T-helper 2 cell treated with Interferon-gamma antibody and Interleukin-4, amounts not matched to agents 5 μg/mL and 100 μg/mL, for 36 hours (primary cell): Measurements from ENCODE around the gene CES4A.

Experiments
- DNase-seq: peaks from one replicate; pipeline ENCODE4 v3.0.0; 2021; ENCODE audit warnings: low spot score
- H3K27ac Mint-ChIP-seq: one replicate; pipeline ENCODE4 v1.8.0; 2021; ENCODE audit warnings: mild to moderate bottlenecking, mixed read lengths
- H3K27me3 Mint-ChIP-seq: one replicate; pipeline ENCODE4 v1.8.0; 2021; ENCODE audit warnings: low read depth, mixed read lengths
- H3K36me3 Mint-ChIP-seq: one replicate; pipeline ENCODE4 v1.8.0; 2021; ENCODE audit warnings: low read depth, mixed read lengths
- H3K4me1 Mint-ChIP-seq: one replicate; pipeline ENCODE4 v1.8.0; 2021; ENCODE audit warnings: low read depth, mixed read lengths
- H3K4me3 Mint-ChIP-seq: one replicate; pipeline ENCODE4 v1.8.0; 2022; ENCODE audit warnings: mild to moderate bottlenecking, moderate library complexity, mixed read lengths
- H3K9me3 Mint-ChIP-seq: one replicate; pipeline ENCODE4 v1.8.0; 2021; ENCODE audit warnings: mixed read lengths

Gene CES4A

DNA sequence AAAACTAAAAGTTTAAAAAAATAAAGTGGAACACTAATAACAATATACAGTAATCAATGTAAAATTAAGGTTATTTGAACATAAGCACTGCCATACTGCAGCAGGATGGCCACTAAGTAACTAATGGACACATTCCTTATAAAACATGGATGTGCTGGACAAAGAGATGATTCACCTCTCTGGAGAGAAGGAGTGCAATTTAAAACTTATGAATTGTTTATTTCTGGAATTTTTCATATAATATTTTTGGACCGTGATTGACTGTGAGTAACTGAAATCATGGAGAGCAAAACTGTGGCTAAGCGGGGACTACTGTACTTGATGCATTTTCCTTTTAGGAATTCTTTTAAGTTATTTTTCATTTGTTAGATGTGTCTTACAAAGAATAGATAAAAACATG lies 62.4 kb downstream of the CES4A start:
- no peak overlapping the region for H3K4me3 Mint-ChIP-seq
- peaks cover 46% of the 10 kb centered on the region for H3K4me1 Mint-ChIP-seq
- no peak overlapping the region for H3K27ac Mint-ChIP-seq
- peaks cover 29% of the 10 kb centered on the region for H3K36me3 Mint-ChIP-seq
- DNase-seq: no peak
- no peaks in the 10 kb centered on the region for H3K27me3 Mint-ChIP-seq
- no peaks in the 10 kb centered on the region for H3K9me3 Mint-ChIP-seq

DNA sequence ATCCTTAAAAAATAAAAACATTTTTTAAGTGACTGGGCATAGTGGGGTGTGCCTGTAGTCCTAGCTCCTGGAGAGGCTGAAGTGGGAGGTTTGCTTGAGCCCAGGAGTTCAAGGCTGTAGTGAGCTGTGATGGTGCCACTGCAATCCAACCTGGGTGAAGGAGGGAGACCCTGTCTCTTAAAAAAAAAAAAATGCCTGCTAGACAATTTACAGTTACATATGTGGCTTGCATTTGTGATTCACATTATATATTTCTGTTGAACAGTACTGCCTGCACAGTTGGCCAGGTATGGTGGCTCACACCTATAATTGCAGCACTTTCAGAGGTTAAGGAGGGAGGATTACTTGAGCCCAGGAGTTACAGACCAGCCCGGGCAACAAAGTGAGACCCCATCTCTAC lies 64.0 kb downstream of the CES4A start:
- peak overlapping the region; percentile 83 for H3K27ac Mint-ChIP-seq
- peak overlapping the region; percentile 75 for H3K4me3 Mint-ChIP-seq
- H3K4me1 Mint-ChIP-seq: peaks cover 46% of the 10 kb centered on the region
- H3K36me3 Mint-ChIP-seq: peaks cover 27% of the 10 kb centered on the region
- H3K27me3 Mint-ChIP-seq: no peaks in the 10 kb centered on the region
- no peak for DNase-seq
- no peaks in the 10 kb centered on the region for H3K9me3 Mint-ChIP-seq

DNA sequence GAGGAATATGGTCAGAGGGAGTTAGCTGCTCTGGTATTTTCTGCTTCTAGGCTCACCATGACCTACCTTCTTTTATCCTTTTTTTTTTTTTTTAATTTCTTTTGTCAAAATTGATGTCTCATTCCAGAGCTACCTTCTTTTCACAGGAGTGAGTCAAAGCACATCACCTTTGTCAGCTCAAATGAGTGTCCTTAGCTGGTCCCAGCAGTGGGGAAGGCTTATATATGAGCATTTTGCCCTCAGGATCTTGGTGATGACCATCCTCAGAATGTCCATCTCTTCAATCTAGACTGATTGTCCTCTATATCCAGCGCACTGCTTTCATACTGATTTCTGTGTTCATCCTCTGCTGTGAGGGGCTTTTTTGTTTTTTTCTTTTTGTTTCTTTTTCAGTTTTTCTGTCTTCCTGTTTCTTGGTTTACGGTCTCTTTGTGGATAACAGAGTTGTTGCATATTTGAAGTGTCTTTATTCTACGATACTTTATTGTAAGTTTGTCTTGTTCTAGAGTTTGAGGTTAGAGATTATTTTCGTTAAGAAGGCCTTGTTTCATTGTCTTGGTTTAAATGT lies 65.5 kb downstream of the CES4A start:
- H3K27ac Mint-ChIP-seq: peak overlapping the region; percentile 83
- H3K9me3 Mint-ChIP-seq: no peaks in the 10 kb centered on the region
- H3K36me3 Mint-ChIP-seq: peaks cover 31% of the 10 kb centered on the region
- DNase-seq: no peak
- peaks cover 46% of the 10 kb centered on the region for H3K4me1 Mint-ChIP-seq
- H3K27me3 Mint-ChIP-seq: no peaks in the 10 kb centered on the region
- H3K4me3 Mint-ChIP-seq: peak overlapping the region; percentile 75

DNA sequence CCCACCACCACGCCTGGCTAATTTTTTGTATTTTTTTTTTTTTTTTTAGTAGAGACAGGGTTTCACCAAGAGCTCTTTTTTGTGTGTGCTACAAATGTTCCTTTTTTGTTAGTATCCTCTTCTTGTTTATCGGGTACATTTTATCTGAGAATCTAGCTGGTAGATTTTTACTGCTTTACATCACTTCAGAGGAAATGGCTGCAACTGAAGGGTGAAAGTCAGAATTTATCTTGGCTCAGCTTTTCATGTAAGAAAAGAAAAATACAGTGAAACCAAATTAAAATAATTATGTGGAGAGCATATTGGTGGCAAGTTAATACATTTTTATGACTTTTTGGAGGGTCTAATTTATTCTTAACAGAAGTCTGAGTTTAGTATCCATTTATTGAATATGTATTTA lies 66.5 kb downstream of the CES4A start:
- Mint-ChIP-seq H3K27me3 (no peaks in the 10 kb centered on the region), H3K27ac (peak overlapping the region; percentile 83), H3K9me3 (no peaks in the 10 kb centered on the region), H3K4me3 (peak overlapping the region; percentile 75), H3K4me1 (peaks cover 52% of the 10 kb centered on the region), H3K36me3 (peaks cover 40% of the 10 kb centered on the region)
- DNase-seq: no peak

DNA sequence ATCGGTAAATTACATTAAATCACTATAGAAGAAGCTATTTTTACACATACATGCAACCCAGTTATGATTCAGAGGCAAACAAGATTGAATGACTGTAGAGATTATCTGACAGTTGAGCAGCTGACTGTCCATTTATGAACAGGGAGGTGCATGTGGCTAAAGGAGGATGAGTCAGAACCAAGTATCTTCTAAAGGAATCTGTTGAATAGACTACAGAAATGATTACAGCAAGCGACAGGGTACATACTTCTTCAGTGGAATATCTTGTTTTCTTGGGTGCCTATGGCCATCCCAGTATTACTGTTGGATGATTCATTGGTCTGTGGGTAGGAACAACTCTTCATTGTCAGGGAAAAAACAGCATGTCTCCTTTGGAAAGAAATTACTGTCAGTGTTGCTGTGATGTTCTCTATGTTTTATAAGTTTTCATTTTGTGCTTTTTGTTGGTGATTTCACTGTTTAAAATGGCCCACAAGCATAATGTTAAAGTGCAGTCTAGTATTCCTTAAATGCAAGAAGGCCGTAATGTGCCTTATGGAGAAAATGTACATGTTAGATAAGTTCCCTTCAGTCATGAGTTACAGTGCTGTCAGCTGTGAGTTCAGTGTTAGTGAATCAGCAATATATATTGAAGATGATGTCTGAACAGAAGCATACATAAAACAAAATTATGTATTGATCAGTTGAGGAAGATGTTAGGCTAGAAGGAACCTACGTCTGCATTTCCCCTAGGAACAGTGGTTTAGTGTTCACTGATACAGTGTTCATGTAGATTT lies 67.5 kb downstream of the CES4A start:
- Mint-ChIP-seq H3K27ac (peak overlapping the region; percentile 90), H3K36me3 (peaks cover 49% of the 10 kb centered on the region), H3K4me1 (peaks cover 51% of the 10 kb centered on the region), H3K9me3 (no peaks in the 10 kb centered on the region), H3K27me3 (no peaks in the 10 kb centered on the region), H3K4me3 (peak overlapping the region; percentile 75)
- peak; percentile 65 for DNase-seq
